GM19455 (cell line): ENCODE results near the gene MTG2.

Experiments
- ATAC-seq: cut with Tn5 transposase; IDR thresholded peaks from one replicate; pipeline ENCODE4 v1.9.1; 2021; ENCODE audit not compliant: unreplicated experiment

The MTG2 gene

DNA sequence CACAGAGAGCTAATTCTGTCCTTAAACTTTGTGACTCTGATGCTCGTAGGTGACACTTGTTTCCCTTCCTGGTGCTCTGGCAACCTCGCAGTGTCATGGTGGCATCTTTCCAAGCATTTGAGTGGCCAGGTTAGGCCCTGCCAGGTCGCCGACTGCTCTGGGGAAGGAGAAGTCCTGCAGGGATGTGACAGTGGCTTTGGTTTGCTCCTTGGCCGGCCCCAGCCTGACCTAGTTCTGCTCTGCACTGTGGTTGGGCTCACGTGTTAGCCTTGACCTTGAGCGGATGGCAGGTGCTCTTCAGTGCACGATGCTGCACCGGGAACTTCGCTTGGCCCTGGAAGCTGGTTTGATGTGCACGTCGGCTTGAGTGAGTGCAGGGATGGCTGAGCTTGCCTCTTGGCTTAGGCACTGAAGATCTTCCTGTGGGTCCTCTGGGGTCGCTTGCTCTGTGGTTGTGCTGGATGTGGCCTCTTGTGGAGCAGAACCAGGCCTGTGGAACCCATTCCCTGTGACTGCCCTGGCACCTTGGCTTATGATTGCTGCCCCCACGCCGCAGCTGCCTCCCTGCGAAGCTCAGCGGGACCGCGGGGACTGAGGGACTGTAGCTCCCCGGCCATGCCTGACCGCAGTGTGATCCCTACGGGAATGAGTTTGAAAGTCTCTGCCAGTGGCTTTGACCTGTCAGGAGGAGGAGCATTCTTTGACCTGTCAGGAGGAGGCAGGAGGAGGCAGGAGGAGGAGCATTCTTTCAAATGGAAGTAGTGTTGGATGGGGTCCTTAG lies 64.2 kb downstream of the MTG2 start:
- no peak for ATAC-seq

DNA sequence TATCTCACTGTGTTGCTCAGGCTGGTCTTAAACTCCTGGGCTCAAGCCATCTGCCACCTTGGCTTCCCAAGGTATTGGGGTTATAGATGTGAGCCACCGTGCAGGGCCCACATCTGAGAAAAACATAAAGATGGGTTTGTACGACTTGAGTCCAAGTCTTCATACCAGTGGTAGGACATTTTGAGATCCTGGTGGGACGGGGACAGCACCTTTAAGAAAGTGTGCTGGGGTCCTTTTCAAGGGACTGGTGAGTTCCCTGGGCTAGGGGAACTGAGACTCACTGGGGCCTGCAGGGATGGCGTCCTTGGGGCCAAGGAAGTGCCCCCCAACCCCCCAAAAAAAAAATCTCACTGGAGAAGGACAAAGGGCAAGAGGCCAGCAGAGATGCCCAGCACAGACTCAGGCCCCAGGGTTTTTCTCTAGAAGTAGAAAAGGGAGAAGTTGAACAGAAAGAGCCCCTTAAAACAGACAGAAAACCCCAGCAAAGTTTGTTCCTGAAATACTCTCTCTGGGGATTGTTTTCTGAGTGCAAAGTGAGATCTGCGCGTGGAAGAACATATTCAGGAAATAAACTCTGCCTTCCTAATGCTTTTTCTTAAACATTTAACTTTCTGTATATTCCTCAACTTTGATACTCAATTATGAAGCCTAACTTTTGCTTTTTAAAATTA lies 66.2 kb downstream of the MTG2 start:
- ATAC-seq = no peak

DNA sequence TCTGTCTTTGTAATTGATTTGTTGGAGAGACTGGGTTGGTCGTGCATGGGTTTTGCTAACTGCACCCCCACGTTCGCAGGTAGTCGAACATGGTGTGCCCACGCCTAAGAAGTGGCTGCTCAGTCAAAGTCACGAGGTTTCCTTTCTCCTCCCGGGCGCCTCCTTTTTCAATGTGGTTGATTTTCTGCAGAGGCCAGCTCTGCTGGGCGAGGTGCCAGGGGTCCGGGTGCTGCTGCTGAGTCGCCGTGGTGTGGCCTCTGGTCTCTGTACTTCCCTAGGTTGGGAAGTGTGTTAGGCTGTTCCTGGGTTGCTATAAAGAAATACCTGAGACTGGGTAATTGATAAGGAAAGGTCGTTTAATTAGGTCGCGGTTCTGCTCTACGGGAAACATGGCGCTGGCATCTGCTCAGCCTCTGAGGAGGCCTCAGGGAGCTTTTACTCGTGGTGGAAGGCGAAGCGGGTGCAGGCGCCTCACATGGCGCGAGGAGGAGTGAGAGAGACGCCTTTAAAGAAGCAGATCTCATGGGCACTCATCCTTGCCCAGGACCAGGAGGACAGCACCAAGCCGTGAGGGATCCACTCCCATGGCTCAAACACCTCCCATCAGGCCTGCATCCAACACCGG lies 69.6 kb downstream of the MTG2 start:
- ATAC-seq = no peak
